HG03066 (cell line): ENCODE measurements around the gene MYH9.
"Not testable (repeated sequence)": the region's sequence is repeated elsewhere in the genome, so short reads cannot be mapped to it uniquely, and the experiment has no call there.

Source experiments
- ATAC-seq: cut with Tn5 transposase; IDR thresholded peaks from one replicate; pipeline ENCODE4 v1.9.1; 2021; ENCODE audit warnings: low read depth; ENCODE audit not compliant: unreplicated experiment

The MYH9 gene

DNA sequence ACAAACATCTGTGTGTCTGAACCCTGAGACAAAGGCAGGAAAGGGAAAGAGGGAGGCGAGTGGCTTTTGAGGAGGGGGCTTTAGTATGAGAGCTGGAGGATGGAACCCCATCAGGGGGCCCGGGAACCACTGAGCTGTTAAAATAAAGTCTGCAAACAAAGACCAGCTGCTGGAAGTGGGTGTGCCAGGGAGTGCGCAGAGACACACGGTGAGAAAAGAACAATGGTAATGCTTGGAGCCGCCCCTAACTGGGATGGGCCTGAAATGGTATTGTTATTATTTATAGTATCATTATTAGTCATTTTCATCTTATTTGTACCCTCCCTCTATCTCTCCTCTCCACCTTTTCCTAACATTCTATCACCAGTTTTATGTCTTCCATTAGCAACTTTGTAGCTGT lies 132.2 kb downstream of the MYH9 start:
- not testable (repeated sequence) for ATAC-seq

DNA sequence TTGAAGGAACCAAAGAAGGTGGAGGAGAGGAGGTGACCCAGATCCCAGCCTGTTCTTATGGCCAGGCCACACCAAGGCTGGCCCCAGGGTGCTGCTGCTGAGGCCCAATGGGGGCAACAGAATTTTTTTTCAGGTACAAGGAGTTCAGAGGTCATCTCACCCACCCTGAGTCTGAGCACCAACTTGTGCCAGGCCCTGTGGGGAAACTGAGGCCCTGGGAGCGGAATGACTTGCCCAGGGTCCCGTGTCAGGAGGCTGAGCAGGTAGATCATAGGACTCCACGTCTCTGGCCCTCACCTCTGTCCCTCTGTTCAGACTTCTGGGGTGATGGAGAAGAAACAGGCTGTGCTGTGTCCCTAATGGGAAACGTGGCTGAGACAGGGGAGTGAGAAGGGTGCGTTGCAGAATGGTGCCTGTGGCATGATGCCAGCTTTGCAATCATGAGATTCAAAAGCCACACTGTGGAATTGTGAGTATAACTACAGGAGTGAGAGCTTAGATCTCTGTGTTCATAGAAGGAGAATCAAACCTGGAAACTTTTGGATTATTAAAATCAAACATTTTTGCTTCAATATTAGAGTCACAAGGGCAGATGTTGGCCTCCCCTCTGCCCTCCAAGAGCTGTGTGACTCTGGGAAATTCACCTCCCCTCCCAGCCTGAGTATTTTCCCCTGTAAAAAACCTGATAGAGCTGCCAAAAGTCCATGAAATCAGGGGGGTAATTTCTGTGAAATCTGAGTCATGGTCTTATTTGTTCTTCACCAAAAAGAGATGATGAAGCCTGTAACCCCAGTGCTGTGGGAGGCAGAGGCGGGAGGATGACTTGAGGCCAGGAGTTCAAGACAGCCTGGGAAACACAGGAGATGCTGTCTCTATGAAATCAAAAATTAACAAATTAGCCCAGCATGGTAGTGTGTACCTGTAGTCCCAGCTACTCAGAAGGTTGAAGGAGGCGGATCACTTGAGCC lies 134.0 kb downstream of the MYH9 start:
- no peak for ATAC-seq

DNA sequence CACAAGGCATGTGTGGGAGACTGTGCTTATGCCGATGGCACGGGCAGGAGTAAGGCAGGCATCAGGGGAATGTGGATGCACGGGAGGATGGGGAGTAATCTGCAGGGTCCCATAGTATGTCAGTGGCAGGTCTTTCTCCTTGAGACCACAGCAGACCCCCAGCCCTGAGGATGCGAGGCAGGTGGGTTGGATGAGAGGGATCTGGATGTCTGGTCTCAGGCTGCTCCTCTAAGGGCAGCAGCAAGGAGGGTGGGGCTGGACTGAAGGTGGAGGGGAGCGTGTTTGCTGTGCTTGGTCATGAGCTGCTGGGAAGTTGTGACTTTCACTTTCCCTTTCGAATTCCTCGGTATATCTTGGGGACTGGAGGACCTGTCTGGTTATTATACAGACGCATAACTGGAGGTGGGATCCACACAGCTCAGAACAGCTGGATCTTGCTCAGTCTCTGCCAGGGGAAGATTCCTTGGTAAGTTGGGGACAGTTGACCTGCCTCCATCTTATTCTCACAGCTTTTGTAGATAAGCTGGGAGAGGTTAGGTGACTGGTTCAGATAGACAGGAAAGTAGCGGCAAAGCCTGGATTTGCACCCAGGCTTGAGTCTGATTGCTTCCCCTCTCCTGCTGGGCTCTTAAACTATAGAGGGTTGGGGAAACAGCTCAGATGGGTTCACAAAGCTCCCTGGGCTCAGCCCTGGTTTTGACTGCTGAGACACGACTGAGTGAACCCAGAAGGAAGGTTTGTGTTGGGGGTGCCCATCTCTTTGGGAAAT lies 134.8 kb downstream of the MYH9 start, which contains the start of gene APOL1:
Gene APOL1, plus strand, starts transcription at position 380 of the 769 bp plus-strand sequence. CDS start 1,823 bp downstream, outside the sequence.
- peak; percentile 78 for ATAC-seq

DNA sequence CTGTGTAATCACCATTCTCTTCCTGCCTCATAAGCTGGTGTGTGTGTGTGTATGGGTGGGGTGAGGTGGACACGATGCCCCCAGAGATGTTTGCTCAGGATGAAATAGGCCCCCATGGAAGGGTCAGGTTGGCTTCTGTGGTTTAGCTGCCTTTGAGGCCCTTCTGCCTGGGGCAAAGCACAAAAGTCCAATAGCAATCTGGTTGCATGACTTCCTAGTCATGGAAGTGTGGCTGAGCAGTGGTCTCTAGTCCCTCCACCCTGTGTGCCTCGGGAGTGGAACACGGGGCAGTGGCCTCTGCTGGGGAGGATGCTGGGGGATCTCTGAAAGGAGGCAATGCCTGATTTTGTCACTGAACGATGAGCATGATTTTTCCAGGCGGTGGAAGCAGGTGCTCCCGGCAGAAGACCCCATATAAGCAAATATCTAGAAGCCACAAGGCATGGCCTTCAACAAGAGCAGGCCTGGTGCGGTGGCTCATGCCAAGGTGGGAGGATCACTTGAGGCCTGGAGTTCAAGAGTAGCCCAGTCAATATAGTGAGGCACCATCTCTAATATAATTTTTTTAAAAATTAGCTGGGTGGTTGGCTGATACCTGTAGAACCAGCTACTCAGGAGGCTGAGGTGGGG lies 135.7 kb downstream of the MYH9 start:
- not testable (repeated sequence) for ATAC-seq

DNA sequence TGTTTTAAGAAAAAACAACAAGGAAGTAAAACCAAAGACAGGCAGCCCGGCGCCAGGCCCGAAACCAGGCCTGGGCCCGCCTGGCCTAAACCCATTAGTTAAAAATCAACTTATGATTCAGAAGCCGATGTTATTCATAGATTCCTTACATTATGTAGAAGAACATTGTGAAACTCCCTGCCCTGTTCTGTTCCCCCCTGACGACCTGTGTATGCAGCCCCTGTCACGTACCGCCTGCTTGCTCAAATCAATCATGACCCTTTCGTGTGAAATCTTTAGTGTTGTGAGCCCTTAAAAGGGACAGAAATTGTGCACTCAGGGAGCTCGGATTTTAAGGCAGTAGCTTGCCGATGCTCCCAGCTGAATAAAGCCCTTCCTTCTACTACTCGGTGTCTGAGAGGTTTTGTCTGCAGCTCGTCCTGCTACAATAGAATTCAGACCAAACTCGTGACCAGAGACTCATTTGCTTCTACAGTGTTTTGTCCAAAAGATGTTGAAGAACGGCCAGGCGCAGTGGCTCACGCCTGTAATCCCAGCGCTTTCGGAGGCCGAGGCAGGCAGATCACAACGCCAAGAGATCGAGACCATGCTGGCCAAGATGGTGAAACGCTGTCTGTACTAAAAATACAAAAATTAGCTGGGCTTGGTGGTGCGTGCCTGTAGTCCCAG lies 137.3 kb downstream of the MYH9 start:
- ATAC-seq, result not testable (repeated sequence)

DNA sequence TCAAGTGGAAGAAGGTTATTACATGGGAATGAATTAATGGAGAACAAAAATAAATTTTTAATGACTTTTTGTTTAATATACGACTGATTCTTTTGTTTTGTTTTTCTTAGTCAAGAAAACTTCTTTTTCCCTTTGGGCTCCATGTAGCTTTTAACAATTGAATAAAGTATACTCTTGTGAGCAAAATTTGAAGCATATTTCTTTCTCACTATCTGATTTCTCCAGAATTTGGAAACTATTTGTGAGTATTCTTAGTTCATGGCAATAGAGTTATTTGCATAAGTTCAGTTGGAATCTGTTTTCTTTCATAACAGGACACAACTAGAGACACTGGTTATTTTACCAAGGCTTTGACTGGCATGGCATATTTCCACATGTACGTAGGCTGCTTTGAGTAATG lies 138.6 kb downstream of the MYH9 start:
- no peak for ATAC-seq

DNA sequence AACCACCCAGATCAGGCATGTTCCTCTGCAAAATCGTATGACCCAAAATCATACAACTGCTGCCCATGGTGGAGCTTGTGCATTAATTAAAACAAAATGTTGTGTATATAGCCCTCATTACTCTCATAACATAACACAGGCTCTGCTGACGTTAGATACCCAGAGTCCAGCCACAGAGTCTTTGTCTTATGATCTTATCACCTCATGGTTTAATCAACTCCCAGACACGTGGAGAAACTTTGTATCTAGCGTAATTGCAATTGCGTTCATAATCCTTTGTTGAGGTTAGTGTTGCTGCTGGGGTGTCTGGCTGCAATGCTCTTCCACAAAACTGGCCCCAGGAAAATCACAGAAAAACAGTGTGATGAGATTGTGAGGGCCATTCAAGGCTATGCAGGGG lies 139.8 kb downstream of the MYH9 start:
- no peak for ATAC-seq

DNA sequence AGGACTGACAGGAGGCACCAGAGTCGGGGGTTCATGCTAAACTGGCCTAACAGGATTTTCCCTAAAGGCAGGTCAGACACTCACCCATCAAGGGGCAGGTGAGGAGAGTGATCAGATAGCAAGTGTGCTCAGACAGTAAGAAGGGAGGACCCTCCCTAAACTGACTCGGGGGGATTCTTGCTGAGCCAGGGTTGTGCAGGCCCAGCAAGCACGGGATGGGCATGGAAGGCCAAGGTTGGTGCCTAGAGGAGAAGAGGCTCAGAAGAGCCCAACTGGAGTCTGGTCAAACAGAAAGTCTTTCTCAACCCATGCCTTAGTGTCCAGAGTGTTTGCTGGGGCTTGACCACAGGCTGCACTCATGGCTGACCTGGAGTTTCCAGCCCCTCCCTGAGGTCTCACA lies 141.0 kb downstream of the MYH9 start:
- ATAC-seq, result no peak

DNA sequence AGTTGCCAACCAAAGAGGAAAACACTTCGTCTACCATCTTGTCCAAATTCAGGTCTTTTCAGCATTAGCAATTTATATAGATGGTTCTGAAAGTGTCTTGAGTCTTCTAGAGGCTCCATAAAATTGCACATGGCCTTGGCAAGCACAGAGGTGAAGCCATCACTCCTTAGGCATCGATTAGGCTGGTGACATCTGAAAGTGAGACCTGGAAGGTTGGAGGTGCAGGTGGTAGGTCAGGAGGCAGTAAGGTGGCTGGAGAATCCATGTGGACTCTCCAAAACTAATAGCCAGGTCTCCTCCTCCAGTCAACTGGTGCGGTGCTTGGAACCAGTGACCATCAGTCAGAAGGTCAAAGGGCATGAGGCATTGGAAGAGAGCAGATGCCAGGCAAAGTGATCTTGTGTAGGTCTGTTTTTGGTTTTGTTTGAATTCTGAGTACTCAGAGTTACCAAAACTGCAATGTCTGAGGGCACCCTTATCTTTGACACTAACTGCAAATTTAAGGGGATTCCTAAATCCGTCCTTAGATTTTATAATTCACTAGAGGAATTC lies 141.9 kb downstream of the MYH9 start:
- ATAC-seq, result no peak

DNA sequence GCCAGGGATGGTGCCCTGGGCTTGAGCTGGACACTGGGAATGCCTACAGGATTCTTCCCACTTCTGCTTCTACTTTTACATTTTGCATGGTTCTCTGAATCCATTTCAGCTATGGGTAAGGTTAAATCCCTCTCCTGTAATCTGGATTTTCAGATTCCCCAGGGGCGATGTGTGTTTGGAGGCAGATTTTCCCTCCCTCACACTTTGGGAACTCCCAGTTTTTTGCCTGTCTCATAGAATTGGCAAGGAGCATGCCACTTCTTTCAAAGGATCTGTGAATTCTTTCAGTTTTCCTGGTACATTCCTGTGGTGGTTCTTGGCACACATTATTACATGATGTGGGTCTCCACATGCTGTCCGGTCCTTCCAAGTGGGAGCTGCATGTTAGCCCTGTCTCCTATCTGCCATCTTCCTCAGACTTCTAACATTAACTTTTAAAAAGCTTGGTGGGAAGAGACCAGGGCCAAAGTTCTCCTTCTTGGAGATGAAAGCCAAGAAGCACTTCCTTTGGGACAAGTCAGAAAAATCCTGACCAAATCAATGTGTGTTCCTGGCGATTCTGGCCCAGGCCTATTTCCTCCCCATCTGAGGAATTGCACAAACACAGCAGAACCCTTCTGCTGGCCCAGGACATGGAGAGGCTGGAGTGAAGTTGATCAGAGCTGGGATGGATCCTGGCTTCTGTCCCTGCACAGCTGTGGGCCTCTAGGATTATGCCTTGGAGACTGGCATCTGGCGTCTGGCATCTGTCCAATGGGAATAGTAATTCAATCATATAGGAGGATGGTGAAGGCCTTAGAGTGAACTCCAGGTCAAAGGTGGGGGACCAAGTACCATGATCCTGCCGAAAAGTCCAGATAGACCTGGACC lies 143.0 kb downstream of the MYH9 start:
- no peak for ATAC-seq

DNA sequence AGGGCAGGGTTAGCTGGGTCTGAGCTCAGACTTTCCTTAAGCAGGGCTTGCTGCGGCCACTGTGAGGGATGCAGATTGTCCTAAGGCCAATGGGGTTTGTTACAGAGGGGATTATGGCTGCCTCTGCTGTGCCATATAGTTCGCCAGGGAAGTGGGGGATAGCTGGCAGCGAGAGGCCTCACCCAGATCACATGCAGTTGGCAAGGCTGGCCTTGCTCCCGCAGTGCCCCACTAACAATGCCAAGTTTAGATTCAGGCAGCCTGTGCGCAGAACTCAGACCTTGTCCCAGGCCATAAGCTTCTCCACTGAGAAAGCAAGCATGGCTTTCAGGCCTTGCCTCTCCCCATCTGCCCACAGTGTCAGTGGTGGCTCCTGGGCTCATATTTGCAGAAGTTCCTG lies 143.8 kb downstream of the MYH9 start:
- no peak for ATAC-seq

DNA sequence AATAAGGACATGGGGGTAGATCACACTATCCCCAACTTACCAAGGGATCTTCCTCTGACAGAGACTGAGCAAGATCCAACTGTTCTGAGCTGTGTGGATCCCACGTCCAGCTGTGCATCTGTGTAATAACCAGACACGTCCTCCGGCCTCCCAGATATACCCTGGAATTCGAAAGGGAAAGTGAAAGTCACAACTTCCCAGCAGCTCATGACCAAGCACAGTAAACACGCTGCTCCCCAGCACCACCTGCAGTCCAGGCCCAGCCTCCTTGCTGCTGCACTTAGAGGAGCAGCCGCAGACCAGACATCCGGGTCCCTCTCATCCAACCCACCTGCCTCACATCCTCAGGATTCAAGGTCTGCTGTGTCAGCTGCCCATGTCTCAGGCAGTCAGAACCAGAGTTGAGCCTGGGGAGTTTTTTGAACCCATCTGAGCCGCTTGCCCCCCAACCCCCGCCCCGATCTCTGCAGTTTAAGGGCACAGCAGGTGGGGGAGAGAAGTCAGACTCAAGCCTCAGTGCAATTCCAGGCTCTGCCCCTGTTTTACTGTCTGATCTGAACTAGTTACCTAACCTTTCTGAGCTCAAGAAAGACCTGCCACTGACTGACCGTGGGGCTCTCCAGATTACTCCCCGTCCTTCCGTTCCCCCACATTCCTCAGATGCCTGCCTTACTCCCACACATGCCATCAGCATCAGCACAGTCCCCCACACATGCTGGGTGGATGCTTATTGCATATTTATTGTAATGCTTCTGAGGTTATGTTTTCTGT lies 148.2 kb downstream of the MYH9 start, which contains the start of gene APOL2:
Gene APOL2, minus strand, starts transcription at position 127 of the 771 bp plus-strand sequence. CDS start 6,365 bp downstream, outside the sequence.
- peak; percentile 94 for ATAC-seq

DNA sequence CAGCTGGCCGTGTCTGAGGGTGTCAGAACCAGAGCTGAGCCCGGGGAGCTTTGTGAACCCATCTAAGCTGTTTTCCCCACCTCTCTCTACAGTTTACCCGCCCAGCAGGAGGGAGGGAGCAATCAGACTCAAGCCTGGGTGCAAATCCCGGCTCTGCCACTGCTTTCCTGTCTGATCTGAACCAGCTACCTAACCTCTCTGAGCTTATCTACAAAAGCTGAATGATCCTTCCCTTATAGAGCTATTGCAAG lies 148.7 kb downstream of the MYH9 start:
- no peak for ATAC-seq

DNA sequence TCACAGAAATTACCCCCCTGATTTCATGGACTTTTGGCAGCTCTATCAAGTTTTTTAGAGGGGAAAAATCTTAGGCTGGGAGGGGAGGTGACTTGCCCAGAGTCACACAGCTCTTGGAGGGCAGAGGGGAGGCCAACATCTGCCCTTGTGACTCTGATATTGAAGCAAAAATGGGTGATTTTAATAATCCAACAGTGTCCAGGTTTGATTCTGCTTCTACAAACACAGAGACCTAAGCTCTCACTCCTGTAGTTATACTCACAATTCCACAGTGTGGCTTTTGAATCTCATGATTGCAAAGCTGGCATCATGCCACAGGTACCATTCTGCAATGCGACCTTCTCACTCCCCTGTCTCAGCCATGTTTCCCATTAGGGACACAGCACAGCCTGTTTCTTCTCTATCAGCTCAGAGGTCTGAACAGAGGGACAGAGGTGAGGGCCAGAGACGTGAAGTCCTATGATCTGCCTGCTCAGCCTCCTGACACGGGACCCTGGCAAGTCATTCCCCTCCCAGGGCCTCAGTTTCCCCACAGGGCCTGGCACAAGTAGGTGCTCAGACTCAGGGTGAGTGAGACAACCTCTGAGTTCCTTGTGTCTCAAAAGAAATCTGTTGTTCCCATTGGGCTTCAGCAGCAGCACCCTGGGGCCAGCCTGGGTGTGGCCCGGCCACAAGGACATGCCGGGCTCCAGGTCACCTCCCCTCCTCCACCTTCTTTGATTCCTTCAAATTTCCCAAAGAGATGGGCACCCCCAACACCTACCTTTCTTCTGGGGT lies 149.2 kb downstream of the MYH9 start:
- no peak for ATAC-seq

DNA sequence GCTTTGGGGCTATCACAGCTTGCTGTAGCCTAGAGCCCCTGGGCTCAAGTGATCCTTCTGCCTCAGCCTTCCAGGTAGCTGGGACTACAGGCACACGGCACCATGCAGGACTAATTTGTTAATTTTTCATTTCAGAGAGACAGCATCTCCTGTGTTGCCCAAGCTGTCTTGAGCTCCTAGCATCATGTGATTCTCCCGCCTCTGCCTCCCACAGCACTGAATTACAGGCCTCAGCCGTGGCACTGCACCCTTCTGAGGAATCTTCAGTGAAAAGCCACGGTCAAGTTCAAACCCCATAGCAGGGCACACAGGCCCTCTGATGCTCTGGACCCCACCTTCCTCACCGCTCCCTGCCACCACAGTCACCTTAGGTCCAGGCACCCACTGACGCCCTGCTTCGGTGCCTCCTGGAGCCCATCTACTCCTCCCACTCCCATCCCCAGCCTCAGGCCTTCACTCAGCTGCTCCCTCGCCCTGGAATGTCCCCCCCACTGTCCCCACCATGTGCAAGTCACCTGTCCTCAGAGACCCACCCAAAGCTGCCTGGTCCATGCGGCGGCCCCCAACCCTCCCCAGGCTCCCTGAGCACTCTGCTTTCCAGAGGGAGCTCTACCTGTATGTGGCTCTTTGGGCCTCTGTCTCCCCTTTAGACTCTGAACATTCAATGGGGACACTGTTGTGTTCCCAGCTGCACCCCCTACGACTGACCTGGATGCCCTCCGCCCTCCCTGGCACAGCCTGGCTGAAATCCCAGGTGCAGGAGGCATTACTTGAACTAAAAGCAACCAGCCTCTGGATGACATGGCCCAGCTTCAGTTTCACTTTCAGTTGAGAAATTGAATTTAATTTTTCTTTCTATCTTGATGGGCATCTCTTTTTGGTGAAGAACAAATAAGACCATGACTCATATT lies 150.1 kb downstream of the MYH9 start:
- no peak for ATAC-seq

DNA sequence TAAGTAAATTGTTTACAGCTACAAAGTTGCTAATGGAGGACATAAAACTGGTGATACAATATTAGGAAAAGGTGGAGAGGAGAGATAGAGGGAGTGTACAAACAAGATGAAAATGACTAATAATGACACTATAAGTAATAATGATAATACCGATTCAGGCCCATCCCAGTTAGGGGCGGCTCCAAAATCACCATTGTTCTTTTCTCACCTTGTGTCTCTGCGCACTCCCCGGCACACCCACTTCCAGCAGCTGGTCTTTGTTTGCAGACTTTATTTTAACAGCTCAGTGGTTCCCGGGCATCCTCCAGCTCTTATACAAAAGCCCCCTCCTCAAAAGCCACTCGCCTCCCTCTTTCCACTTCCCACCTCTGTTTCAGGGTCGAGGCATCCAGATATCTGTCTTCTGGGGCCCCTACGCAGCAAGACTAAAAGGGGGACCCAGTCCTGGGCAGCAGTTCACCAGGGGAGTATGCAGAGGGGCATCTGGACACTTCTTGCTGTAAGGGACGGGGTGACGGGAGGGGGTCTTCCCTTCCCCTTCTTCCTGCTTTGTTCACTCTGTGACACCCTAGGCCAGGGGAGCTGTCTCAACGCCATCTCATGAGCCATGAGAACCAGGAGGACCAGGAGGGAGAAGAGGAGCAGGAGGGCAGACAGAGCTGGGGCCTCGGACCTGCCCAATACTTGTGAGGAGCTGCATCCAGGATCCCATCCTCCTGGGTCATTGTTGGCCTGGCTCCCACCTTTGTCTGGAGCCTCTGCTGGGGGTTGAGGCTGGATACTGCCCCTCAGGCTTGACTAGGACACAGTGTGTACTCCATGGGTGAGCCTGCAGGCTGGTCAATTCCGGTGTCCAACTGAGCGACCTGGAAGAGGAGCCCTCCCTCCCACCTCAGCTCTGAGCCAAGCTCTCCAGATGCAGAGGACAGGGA lies 151.1 kb downstream of the MYH9 start:
- no peak for ATAC-seq
